Ishikawa (cell line): ENCODE measurements around the gene VSTM2B.

Experiments
- CEBPB ChIP-seq: IDR thresholded peaks from 2 replicates; pipeline ENCODE4 v1.6.1; 2012
- CREB1 ChIP-seq: IDR thresholded peaks from 2 replicates; pipeline ENCODE4 v1.6.1; 2012; ENCODE audit warnings: low read depth
- EGR1 ChIP-seq: IDR thresholded peaks from 2 replicates; pipeline ENCODE4 v1.6.1; 2012
- EP300 ChIP-seq: IDR thresholded peaks from 2 replicates; pipeline ENCODE4 v1.6.1; 2012; ENCODE audit warnings: borderline replicate concordance
- FOXM1 ChIP-seq: IDR thresholded peaks from 2 replicates; pipeline ENCODE4 v1.6.1; 2012; ENCODE audit warnings: low read depth, borderline replicate concordance
- NFIC ChIP-seq: IDR thresholded peaks from 2 replicates; pipeline ENCODE4 v1.6.1; 2012
- RAD21 ChIP-seq: IDR thresholded peaks from 2 replicates; pipeline ENCODE4 v1.6.1; 2012; ENCODE audit warnings: low read depth
- TAF1 ChIP-seq: IDR thresholded peaks from 2 replicates; pipeline ENCODE4 v1.6.1; 2012; ENCODE audit warnings: low read depth, mild to moderate bottlenecking
- TCF12 ChIP-seq: IDR thresholded peaks from 2 replicates; pipeline ENCODE4 v1.6.1; 2012; ENCODE audit warnings: low read depth
- TEAD4 ChIP-seq: IDR thresholded peaks from 2 replicates; pipeline ENCODE4 v1.6.1; 2012
- YY1 ChIP-seq: IDR thresholded peaks from 2 replicates; pipeline ENCODE4 v1.6.1; 2012; ENCODE audit warnings: low read depth
- ZBTB7A ChIP-seq: IDR thresholded peaks from 2 replicates; pipeline ENCODE4 v1.6.1; 2012; ENCODE audit warnings: low read depth
- TF ChIP-seq, protein P1 (sequence below): IDR thresholded peaks from 2 replicates; pipeline ENCODE4 v1.6.1; 2012
- TF ChIP-seq, protein P2 (sequence below): IDR thresholded peaks from 2 replicates; pipeline ENCODE4 v1.6.1; 2012
- TF ChIP-seq, protein P3 (sequence below): IDR thresholded peaks from 2 replicates; pipeline ENCODE4 v1.6.1; 2012; ENCODE audit warnings: low read depth, mild to moderate bottlenecking

The VSTM2B gene

DNA sequence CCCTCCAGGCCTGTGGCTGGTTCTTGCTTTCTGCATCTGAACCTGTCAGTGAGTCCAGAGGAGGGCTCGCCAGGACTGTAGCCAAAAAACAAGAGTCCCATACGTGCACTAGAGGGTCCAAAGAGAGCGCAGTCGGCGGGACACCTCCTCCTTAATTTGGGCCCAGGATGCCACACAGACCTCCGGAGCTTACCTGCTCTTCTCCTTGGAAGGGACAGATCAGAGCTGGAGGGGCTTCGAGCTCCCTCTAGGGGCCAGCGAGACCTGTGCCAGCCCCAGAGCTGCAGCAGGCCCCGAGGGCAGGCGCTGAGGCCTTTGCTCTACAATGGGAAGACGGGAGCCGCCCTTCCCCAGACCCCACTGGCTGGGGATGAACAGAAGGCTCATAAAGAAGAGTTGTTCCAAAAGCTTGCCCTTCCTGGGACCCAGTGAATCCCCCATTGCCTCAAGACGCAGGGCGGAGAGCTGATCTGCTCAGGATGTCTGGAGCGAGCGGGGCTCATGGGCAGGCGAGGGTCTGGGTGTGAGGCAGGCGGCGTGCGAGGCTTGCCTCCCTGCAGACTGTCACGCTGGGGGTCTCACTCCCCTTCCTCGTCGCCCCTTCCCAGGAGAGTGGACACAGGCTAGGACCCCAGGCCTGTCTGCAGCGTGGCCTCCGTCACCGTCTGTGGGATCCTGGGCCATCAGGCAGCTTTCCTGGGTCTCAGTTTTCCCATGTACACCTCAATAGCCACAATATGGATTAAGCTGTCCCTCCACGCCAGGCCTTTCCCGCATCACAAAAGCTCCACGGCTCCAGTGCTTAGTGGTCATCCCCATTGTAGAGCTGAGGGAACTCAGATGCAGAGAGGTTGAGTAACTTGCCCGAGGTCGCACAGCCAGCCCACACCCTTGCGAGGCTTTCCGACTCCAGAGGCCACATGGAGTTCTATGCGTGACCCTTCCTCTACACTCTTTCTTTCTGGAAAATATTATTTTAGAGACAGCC is 46.9 kb upstream of the VSTM2B start:
- TF ChIP-seq RAD21 (peak; percentile 39), CEBPB (no peak), TCF12 (no peak)
- TF ChIP-seq, protein P1, sequence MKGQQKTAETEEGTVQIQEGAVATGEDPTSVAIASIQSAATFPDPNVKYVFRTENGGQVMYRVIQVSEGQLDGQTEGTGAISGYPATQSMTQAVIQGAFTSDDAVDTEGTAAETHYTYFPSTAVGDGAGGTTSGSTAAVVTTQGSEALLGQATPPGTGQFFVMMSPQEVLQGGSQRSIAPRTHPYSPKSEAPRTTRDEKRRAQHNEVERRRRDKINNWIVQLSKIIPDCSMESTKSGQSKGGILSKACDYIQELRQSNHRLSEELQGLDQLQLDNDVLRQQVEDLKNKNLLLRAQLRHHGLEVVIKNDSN: no peak
- TF ChIP-seq, protein P2, sequence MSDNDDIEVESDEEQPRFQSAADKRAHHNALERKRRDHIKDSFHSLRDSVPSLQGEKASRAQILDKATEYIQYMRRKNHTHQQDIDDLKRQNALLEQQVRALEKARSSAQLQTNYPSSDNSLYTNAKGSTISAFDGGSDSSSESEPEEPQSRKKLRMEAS: no peak

DNA sequence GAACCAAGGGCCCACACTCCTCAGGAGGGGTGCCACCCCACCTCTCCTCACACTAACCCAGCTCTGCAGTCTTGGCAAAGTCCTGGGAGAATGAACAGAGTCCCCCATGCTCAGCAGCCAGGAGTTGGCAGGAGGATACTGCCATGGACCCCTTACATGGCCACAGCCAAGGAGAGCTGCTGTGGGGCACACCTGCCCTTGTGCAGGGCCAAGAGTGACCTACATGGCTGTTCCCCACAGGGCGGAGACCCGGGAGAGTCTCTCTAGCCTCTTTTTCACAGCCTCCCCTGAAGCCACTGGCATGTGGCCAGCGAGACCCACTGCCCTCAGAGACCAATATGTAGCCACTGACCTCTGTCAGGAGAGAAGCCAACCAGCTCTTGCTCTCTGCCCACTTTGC is 45.9 kb upstream of the VSTM2B start:
- no peak for TF ChIP-seq EGR1
- no peak for TF ChIP-seq TAF1
- TF ChIP-seq TEAD4: no peak
- no peak for TF ChIP-seq EP300
- TF ChIP-seq CREB1: no peak
- TF ChIP-seq CEBPB: no peak
- TF ChIP-seq, protein P2: no peak
- TF ChIP-seq, protein P1: no peak
- no peak for TF ChIP-seq FOXM1
- no peak for TF ChIP-seq YY1
- TF ChIP-seq NFIC: no peak
- no peak for TF ChIP-seq TCF12
- TF ChIP-seq, protein P3, sequence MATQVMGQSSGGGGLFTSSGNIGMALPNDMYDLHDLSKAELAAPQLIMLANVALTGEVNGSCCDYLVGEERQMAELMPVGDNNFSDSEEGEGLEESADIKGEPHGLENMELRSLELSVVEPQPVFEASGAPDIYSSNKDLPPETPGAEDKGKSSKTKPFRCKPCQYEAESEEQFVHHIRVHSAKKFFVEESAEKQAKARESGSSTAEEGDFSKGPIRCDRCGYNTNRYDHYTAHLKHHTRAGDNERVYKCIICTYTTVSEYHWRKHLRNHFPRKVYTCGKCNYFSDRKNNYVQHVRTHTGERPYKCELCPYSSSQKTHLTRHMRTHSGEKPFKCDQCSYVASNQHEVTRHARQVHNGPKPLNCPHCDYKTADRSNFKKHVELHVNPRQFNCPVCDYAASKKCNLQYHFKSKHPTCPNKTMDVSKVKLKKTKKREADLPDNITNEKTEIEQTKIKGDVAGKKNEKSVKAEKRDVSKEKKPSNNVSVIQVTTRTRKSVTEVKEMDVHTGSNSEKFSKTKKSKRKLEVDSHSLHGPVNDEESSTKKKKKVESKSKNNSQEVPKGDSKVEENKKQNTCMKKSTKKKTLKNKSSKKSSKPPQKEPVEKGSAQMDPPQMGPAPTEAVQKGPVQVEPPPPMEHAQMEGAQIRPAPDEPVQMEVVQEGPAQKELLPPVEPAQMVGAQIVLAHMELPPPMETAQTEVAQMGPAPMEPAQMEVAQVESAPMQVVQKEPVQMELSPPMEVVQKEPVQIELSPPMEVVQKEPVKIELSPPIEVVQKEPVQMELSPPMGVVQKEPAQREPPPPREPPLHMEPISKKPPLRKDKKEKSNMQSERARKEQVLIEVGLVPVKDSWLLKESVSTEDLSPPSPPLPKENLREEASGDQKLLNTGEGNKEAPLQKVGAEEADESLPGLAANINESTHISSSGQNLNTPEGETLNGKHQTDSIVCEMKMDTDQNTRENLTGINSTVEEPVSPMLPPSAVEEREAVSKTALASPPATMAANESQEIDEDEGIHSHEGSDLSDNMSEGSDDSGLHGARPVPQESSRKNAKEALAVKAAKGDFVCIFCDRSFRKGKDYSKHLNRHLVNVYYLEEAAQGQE: no peak
- no peak for TF ChIP-seq RAD21
- no peak for TF ChIP-seq ZBTB7A

DNA sequence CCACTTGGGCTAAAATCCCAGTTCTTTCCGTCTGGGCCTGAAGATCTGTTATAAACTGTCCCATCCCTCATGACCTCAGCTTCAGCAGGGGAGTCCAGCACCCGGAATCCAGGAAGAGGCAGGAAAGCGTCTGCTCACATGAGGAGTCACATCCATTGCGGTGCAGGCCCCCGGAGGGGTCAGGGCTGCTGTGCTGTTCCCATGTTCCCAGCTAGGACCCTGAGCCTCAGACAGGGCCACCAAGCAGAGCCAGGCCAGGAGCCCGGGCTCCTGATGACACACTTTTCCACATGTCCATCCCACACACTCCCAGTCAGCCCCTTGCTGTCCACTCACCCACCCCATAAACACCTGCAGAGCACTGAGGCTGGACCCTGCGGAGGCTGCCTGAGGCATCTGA is 45.3 kb upstream of the VSTM2B start:
- TF ChIP-seq ZBTB7A (no peak), FOXM1 (no peak), CEBPB (no peak), RAD21 (no peak), EGR1 (no peak), TAF1 (no peak), TCF12 (no peak), TEAD4 (no peak), EP300 (no peak), NFIC (no peak), CREB1 (no peak)
- TF ChIP-seq, protein P1: no peak
- TF ChIP-seq, protein P2: no peak
- TF ChIP-seq, protein P3: no peak

DNA sequence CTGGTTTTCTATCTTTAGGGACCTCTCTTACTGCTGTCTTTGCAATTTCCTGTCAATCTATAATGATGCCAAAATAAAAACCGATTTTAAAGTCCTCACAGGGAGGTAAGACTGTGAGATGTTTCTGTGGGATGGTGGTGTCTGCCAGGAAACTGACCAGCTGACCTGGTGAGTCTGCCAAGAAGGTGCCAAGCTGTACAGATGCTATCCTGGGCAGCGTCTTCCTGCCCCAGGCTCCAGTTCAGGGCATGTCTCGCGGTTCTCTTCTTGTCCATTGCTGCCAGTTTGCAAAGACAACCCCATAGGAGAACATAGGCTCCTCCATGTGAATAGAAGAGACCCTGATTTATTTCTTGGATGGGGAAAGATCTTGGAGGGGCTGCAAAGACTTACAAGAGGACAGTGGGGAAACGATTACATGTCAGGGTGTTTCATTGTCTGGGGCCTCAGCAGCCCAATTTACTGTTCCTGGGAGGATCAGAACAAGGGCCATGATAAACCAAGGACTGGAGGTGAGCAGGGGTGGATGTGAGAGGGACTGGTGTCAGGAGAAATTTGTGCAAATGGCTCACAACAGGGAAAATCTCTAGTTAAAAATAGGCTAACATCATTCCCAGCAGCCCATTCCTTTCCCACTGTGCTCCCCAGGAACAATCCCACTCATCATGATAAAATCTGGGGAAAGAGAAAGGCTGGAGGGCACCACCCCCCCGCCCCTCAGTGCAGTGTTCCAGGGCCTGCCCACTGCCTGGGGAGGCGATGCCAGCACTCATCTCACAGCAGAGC is 42.7 kb upstream of the VSTM2B start:
- TF ChIP-seq, protein P2: no peak
- no peak for TF ChIP-seq TCF12
- TF ChIP-seq, protein P3: no peak
- TF ChIP-seq TAF1: no peak
- TF ChIP-seq CEBPB: no peak
- no peak for TF ChIP-seq ZBTB7A
- no peak for TF ChIP-seq EP300
- TF ChIP-seq EGR1: no peak
- TF ChIP-seq, protein P1: no peak
- TF ChIP-seq TEAD4: no peak
- no peak for TF ChIP-seq CREB1
- TF ChIP-seq FOXM1: no peak
- TF ChIP-seq RAD21: no peak
- no peak for TF ChIP-seq YY1
